Keratinocyte (primary cell): ENCODE measurements around the gene HDGF. TPM values are rescaled to one million over a fixed set of nuclear protein-coding genes. Genes with fewer than 3 reads are reported as not detected.
"Not testable (repeated sequence)": the region's sequence is repeated elsewhere in the genome, so short reads cannot be mapped to it uniquely, and the experiment has no call there.

Experiments used
- DNase-seq: peaks from one replicate; pipeline ENCODE4 v3.0.0-alpha.2; 2011; ENCODE audit warnings: low read depth, missing footprints, low spot score
- FAIRE-seq: peaks from 2 replicates; lab custom pipeline; 2011; peaks lifted over from hg19 to GRCh38; lab: Jason Lieb, UNC
- H2AFZ ChIP-seq: 2 replicates; pipeline ENCODE4 v1.6.0; 2012; ENCODE audit warnings: low read length, control low read depth, inconsistent platforms; ENCODE audit not compliant: control insufficient read depth
- H3K27ac ChIP-seq: 2 replicates; pipeline ENCODE4 v1.5.1; 2011; ENCODE audit warnings: low read length; ENCODE audit not compliant: control insufficient read depth, insufficient read depth
- H3K27me3 ChIP-seq: 3 replicates; pipeline ENCODE4 v1.6.0; 2011; ENCODE audit warnings: low read length; ENCODE audit not compliant: control insufficient read depth, insufficient read depth; ENCODE audit errors: extremely low read depth
- H3K36me3 ChIP-seq, 2 experiments: 2 replicates in 1 of 2; 3 replicates in 1 of 2; pipeline ENCODE4 v1.5.1; 2011; ENCODE audit warnings: low read length in 2 of 2, mild to moderate bottlenecking in 1 of 2; ENCODE audit not compliant: control insufficient read depth in 2 of 2, insufficient read depth in 2 of 2; ENCODE audit errors: extremely low read depth in 1 of 2
- H3K4me1 ChIP-seq: 3 replicates; pipeline ENCODE4 v1.5.1; 2011; ENCODE audit warnings: low read length; ENCODE audit not compliant: control insufficient read depth, insufficient read depth; ENCODE audit errors: extremely low read depth
- H3K4me2 ChIP-seq: 3 replicates; pipeline ENCODE4 v1.6.0; 2011; ENCODE audit warnings: low read depth, low read length; ENCODE audit not compliant: control insufficient read depth, insufficient read depth; ENCODE audit errors: extremely low read depth
- H3K4me3 ChIP-seq, 3 experiments: fragments of 200-600 bp in 1 of 3; sonication (generic) in 1 of 3; 2 replicates in 2 of 3; 3 replicates in 1 of 3; pipeline ENCODE4 v1.5.1; 2011 to 2016; ENCODE audit warnings: low read length in 3 of 3, mild to moderate bottlenecking in 3 of 3, control low read depth in 2 of 3, inconsistent platforms in 1 of 3, low read depth in 1 of 3, mixed read lengths in 1 of 3, mixed run types in 1 of 3, moderate library complexity in 1 of 3; ENCODE audit not compliant: control insufficient read depth in 2 of 3, insufficient read depth in 2 of 3; ENCODE audit errors: extremely low read depth in 1 of 3
- H3K79me2 ChIP-seq: 2 replicates; pipeline ENCODE4 v1.6.0; 2012; ENCODE audit warnings: low read length; ENCODE audit not compliant: control insufficient read depth, insufficient read depth
- H3K9ac ChIP-seq: 3 replicates; pipeline ENCODE4 v1.6.0; 2011; ENCODE audit warnings: low read length; ENCODE audit not compliant: control insufficient read depth, insufficient read depth; ENCODE audit errors: extremely low read depth
- H3K9me1 ChIP-seq: 3 replicates; pipeline ENCODE4 v1.6.0; 2011; ENCODE audit warnings: low read length; ENCODE audit not compliant: control insufficient read depth, insufficient read depth; ENCODE audit errors: extremely low read depth
- H3K9me3 ChIP-seq: 2 replicates; pipeline ENCODE4 v1.5.1; 2012; ENCODE audit warnings: low read depth, low read length; ENCODE audit not compliant: control insufficient read depth
- H4K20me1 ChIP-seq: 3 replicates; pipeline ENCODE4 v1.6.0; 2011; ENCODE audit warnings: low read length; ENCODE audit not compliant: control insufficient read depth, insufficient read depth; ENCODE audit errors: extremely low read depth
- EZH2 ChIP-seq: IDR thresholded peaks from one replicate; pipeline ENCODE4 v1.6.1; 2012; ENCODE audit warnings: inconsistent platforms, mild to moderate bottlenecking, low read length, moderate library complexity
- dilution Hi-C: fragments of 300-500 bp; cut with MboI; formaldehyde crosslinking; loops from one replicate; pipeline ENCODE4 v1.7.0; 2020; ENCODE audit warnings: low sequenced_read_pairs; ENCODE audit not compliant: extremely low pct_ligation_motif_present
- polyA plus RNA-seq, 5 experiments: library from polyadenylated mRNA; depleted of rRNA in 3 of 5; stranded (reverse) in 3 of 5; stranded (forward) in 1 of 5; unstranded in 1 of 5; fragments of >200 nt; gene quantifications; 1 replicate in 1 of 5; 2 replicates in 3 of 5; 3 replicates in 1 of 5; pipeline versions ENCODE4 v1.2.1 to v1.2.3, GENCODE V29; 2011 to 2012; ENCODE audit warnings: missing spikeins in 2 of 5, low read depth in 1 of 5, low replicate concordance in 1 of 5
- TF ChIP-seq, protein P1 (sequence below), 3 experiments: IDR thresholded peaks in 1 of 3; conservative IDR thresholded peaks in 1 of 3; optimal IDR thresholded peaks in 1 of 3; 2 replicates in 2 of 3; 3 replicates in 1 of 3; pipeline versions ENCODE3 to v1.5.1; 2011; ENCODE audit warnings: low read length in 3 of 3, mild to moderate bottlenecking in 3 of 3, moderate library complexity in 2 of 3, control low read depth in 1 of 3, inconsistent platforms in 1 of 3; ENCODE audit not compliant: insufficient read depth in 2 of 3; ENCODE audit errors: extremely low read depth in 1 of 3

HDGF gene
- polyA plus RNA-seq, 1 donor (not counting 4 experiments of a cell fraction or from before 2014, with no cell fraction given), result 240 TPM

- Histone ChIP-seq H3K36me3 (no peaks in the 10 kb centered on the region), H4K20me1 (no peaks in the 10 kb centered on the region), H3K4me1 (peaks cover 2% of the 10 kb centered on the region), H3K79me2 (no peaks in the 10 kb centered on the region), H3K4me3 (no peak overlapping the region), H3K27ac (no peak overlapping the region), H3K4me2 (no peak overlapping the region), H3K27me3 (no peaks in the 10 kb centered on the region), H2AFZ (no peak overlapping the region), H3K9ac (no peak overlapping the region), H3K9me1 (no peaks in the 10 kb centered on the region), H3K9me3 (no peaks in the 10 kb centered on the region)
- no peak for TF ChIP-seq EZH2
- TF ChIP-seq, protein P1, sequence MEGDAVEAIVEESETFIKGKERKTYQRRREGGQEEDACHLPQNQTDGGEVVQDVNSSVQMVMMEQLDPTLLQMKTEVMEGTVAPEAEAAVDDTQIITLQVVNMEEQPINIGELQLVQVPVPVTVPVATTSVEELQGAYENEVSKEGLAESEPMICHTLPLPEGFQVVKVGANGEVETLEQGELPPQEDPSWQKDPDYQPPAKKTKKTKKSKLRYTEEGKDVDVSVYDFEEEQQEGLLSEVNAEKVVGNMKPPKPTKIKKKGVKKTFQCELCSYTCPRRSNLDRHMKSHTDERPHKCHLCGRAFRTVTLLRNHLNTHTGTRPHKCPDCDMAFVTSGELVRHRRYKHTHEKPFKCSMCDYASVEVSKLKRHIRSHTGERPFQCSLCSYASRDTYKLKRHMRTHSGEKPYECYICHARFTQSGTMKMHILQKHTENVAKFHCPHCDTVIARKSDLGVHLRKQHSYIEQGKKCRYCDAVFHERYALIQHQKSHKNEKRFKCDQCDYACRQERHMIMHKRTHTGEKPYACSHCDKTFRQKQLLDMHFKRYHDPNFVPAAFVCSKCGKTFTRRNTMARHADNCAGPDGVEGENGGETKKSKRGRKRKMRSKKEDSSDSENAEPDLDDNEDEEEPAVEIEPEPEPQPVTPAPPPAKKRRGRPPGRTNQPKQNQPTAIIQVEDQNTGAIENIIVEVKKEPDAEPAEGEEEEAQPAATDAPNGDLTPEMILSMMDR (optimal IDR thresholded peaks at IDR 0.05 in 1 of 3, IDR thresholded peaks at IDR 0.05 in 1 of 3, conservative IDR thresholded peaks at IDR 0.05 in 1 of 3; ENCODE audit: extremely low read depth in 1 of 3, insufficient read depth in 2 of 3, low read length in 3 of 3), result no peak
- dilution Hi-C loops, result no loop called here
- DNase-seq, result no peak
- FAIRE-seq, result no peak
These were observed 9.3 kb upstream of the HDGF start for GRCh38 chr1:156760796-156761104.

DNA sequence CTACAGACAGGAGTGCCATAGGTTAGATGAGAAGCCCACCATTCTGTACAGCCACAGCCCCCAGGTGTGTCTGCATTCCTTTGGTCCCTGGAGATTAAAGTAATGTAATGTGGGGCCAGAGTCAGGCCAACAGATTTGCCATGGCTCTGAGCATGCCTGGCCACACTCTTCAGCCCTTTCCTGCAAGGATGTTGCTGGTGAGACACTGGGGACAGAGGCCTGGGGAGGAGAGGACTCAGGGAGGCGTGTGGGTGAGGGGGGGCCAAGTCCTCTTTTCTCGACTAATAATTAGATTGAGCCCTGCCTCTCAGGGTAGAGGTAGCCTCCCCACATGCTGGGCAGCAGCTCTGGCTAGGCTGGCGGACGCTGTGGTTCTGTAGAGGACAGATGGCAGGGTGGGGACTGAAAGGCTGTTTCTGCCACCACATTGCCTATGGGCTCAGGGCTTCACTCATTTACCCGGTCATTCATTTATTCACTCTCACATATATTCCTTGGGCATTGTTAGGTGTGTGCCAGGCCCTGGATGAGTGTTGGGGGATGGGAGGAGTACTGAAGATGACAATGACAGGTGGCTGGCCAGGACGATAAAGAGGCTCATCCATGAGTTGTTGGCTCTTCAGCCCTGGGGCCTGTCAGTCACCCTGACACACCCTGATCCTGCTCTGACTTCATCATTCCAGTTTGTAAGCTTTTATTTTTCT lies 8.8 kb upstream of the HDGF start:
- no peak overlapping the region for H3K9ac ChIP-seq
- H3K4me2 ChIP-seq, result no peak overlapping the region
- H3K9me3 ChIP-seq, result no peaks in the 10 kb centered on the region
- H3K9me1 ChIP-seq, result no peaks in the 10 kb centered on the region
- no peak for FAIRE-seq
- no peak overlapping the region for H3K27ac ChIP-seq
- no peak for TF ChIP-seq EZH2
- TF ChIP-seq, protein P1 (optimal IDR thresholded peaks at IDR 0.05 in 1 of 3, IDR thresholded peaks at IDR 0.05 in 1 of 3, conservative IDR thresholded peaks at IDR 0.05 in 1 of 3; ENCODE audit: extremely low read depth in 1 of 3, insufficient read depth in 2 of 3, low read length in 3 of 3), result no peak
- dilution Hi-C loops, result no loop called here
- DNase-seq, result no peak
- no peaks in the 10 kb centered on the region for H3K36me3 ChIP-seq
- no peaks in the 10 kb centered on the region for H3K27me3 ChIP-seq
- no peaks in the 10 kb centered on the region for H4K20me1 ChIP-seq
- no peak overlapping the region for H3K4me3 ChIP-seq
- H3K79me2 ChIP-seq, result no peaks in the 10 kb centered on the region
- H3K4me1 ChIP-seq, result no peaks in the 10 kb centered on the region
- no peak overlapping the region for H2AFZ ChIP-seq

DNA sequence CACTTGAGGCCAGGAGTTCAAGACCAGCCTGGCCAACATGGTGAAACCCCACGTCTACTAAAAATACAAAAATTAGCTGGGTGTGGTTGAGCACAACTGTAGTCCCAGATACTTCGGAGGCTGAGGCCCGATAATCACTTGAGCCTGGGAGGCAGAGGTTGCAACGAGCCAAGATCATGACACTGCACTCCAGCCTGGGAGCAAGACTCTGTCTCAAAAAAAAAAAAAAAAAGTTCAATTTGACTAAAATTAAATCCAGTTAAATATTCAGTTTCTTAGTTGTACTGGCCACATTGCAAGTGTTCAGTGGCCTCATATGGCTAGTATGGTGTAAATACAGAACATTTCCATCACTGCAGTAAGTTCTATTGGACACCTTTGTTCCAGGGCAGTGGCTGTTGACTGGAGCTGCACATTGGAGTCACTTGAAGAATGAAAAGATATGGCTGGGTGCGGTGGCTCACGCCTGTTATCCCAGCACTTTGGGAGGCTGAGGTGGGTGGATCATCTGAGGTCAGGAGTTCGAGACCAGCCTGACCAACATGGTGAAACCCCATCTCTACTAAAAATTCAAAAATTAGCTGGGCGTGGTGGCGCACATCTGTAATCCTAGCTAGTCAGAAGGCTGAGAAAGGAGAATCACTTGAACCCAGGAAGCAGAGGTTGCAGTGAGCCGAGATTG lies 6.2 kb upstream of the HDGF start:
- H3K9me1 ChIP-seq, H2AFZ ChIP-seq, H4K20me1 ChIP-seq, dilution Hi-C loops, H3K9ac ChIP-seq, H3K4me1 ChIP-seq, H3K4me2 ChIP-seq, H3K36me3 ChIP-seq, DNase-seq, H3K9me3 ChIP-seq, H3K27ac ChIP-seq, H3K27me3 ChIP-seq, FAIRE-seq, H3K79me2 ChIP-seq, H3K4me3 ChIP-seq: not testable (repeated sequence)
